Activated B cell treated with CpG ODN at 0.5 μM for 24 hours (primary cell): Measurements from ENCODE around the gene MFAP4. TPM values are rescaled to one million over a fixed set of nuclear protein-coding genes. Genes with fewer than 3 reads are reported as not detected.

Source experiments
- ATAC-seq: fragments of 200-7000 bp; cut with Tn5 transposase; one replicate; pipeline ENCODE4 v1.10.0; 2021; ENCODE audit warnings: low read depth, mild to moderate bottlenecking, moderate library complexity
- CTCF ChIA-PET: fragments of 350-600 bp; sonication (Branson Sonifier 250); formaldehyde crosslinking; loops from one replicate; lab custom pipeline; 2021; ENCODE audit warnings: antibody characterized with exemption; lab: Charles Lee
- POLR2A ChIA-PET: fragments of 350-600 bp; sonication (Branson Sonifier 250); formaldehyde crosslinking; loops from one replicate; lab custom pipeline; 2021; ENCODE audit warnings: antibody characterized with exemption; lab: Charles Lee
- DNase-seq: peaks from one replicate; pipeline ENCODE4 v3.0.0; 2022
- H3K27ac Mint-ChIP-seq: one replicate; pipeline ENCODE4 v1.8.0; 2020; ENCODE audit warnings: mixed read lengths
- H3K27me3 Mint-ChIP-seq: one replicate; pipeline ENCODE4 v1.8.0; 2021; ENCODE audit warnings: mixed read lengths
- H3K36me3 Mint-ChIP-seq: one replicate; pipeline ENCODE4 v1.8.0; 2021; ENCODE audit warnings: low read depth, mixed read lengths
- H3K4me1 Mint-ChIP-seq: one replicate; pipeline ENCODE4 v1.8.0; 2021; ENCODE audit warnings: mixed read lengths
- H3K4me3 Mint-ChIP-seq: one replicate; pipeline ENCODE4 v1.8.0; 2020; ENCODE audit warnings: mild to moderate bottlenecking, mixed read lengths
- H3K9me3 Mint-ChIP-seq: one replicate; pipeline ENCODE4 v1.8.0; 2020; ENCODE audit warnings: mixed read lengths
- CTCF ChIP-seq: fragments of 200-600 bp; IDR thresholded peaks from one replicate; pipeline ENCODE4 v1.8.0; 2022; ENCODE audit warnings: antibody characterized with exemption, mild to moderate bottlenecking
- intact Hi-C: fragments of 100-400 bp; cut with micrococcal nuclease; formaldehyde crosslinking; loops from one replicate; pipeline ENCODE4 v1.15.1; 2024
- total RNA-seq: library from RNA; stranded (reverse); gene quantifications from 2 replicates; pipeline ENCODE4 v1.2.3, GENCODE V29; 2022

MFAP4 gene
- total RNA-seq, 1 donor from 2014 or later: not detected

GRCh38 chr17:19366637-19366972, 20.4 kb downstream of the MFAP4 start:
- POLR2A ChIA-PET: no interaction called here
- H3K9me3 Mint-ChIP-seq: no peaks in the 10 kb centered on the region
- no peaks in the 10 kb centered on the region for H3K36me3 Mint-ChIP-seq
- no peak overlapping the region for H3K27ac Mint-ChIP-seq
- no peak for DNase-seq
- H3K4me3 Mint-ChIP-seq: no peak overlapping the region
- peaks cover 39% of the 10 kb centered on the region for H3K4me1 Mint-ChIP-seq
- intact Hi-C loops: no loop called here
- no peaks in the 10 kb centered on the region for H3K27me3 Mint-ChIP-seq
- no peak for TF ChIP-seq CTCF
- ATAC-seq: no peak
- CTCF ChIA-PET: interaction anchor here (1.2 to 4.5 kb wide), 3 partner anchors 81 to 400 kb away, joined by 3 to 19 read pairs (median 14); no protein-coding TSS in a partner anchor

- Mint-ChIP-seq H3K27ac (no peak overlapping the region), H3K4me1 (peaks cover 33% of the 10 kb centered on the region), H3K9me3 (no peaks in the 10 kb centered on the region), H3K27me3 (no peaks in the 10 kb centered on the region), H3K36me3 (no peaks in the 10 kb centered on the region), H3K4me3 (no peak overlapping the region)
- intact Hi-C loops: no loop called here
- ChIA-PET CTCF (interaction anchor here (0.9 to 4.5 kb wide), 4 partner anchors 81 to 401 kb away, joined by 3 to 19 read pairs (median 8); no protein-coding TSS in a partner anchor), POLR2A (interaction anchor here (1.3 kb wide), 1 partner anchor 11 kb away, joined by 4 read pairs; no protein-coding TSS in a partner anchor)
- DNase-seq: no peak
- ATAC-seq: no peak
- no peak for TF ChIP-seq CTCF
These were observed 21.0 kb downstream of the MFAP4 start for GRCh38 chr17:19365833-19366636.

- H3K27me3 Mint-ChIP-seq: no peaks in the 10 kb centered on the region
- TF ChIP-seq CTCF: no peak
- no peak overlapping the region for H3K4me3 Mint-ChIP-seq
- no peaks in the 10 kb centered on the region for H3K36me3 Mint-ChIP-seq
- CTCF ChIA-PET: interaction anchor here (0.9 to 4.5 kb wide), 4 partner anchors 82 to 402 kb away, joined by 3 to 19 read pairs (median 8); no protein-coding TSS in a partner anchor
- no peaks in the 10 kb centered on the region for H3K9me3 Mint-ChIP-seq
- intact Hi-C loops: no loop called here
- POLR2A ChIA-PET: interaction anchor here (1.3 kb wide), 1 partner anchor 12 kb away, joined by 4 read pairs; no protein-coding TSS in a partner anchor
- DNase-seq: no peak
- ATAC-seq: no peak
- H3K27ac Mint-ChIP-seq: no peak overlapping the region
- peaks cover 27% of the 10 kb centered on the region for H3K4me1 Mint-ChIP-seq
These were observed 21.5 kb downstream of the MFAP4 start for GRCh38 chr17:19365499-19365817.

GRCh38 chr17:19364699-19365498, 22.1 kb downstream of the MFAP4 start:
- POLR2A ChIA-PET: interaction anchor here (1.3 kb wide), 1 partner anchor 13 kb away, joined by 4 read pairs; no protein-coding TSS in a partner anchor
- H3K27ac Mint-ChIP-seq: no peak overlapping the region
- intact Hi-C loops: no loop called here
- ATAC-seq (no peak), DNase-seq (no peak)
- no peaks in the 10 kb centered on the region for H3K27me3 Mint-ChIP-seq
- CTCF ChIA-PET: interaction anchor here (0.9 to 4.5 kb wide), 5 partner anchors 13 to 402 kb away, joined by 3 to 50 read pairs (median 14); partner anchors contain the start of gene MAPK7
- no peak overlapping the region for H3K4me3 Mint-ChIP-seq
- H3K9me3 Mint-ChIP-seq: no peaks in the 10 kb centered on the region
- H3K36me3 Mint-ChIP-seq: no peaks in the 10 kb centered on the region
- TF ChIP-seq CTCF: no peak
- peaks cover 22% of the 10 kb centered on the region for H3K4me1 Mint-ChIP-seq
